HepG2 (cell line): Measurements from ENCODE around the gene GUCY2C. TPM values are rescaled to one million over a fixed set of nuclear protein-coding genes. Genes with fewer than 3 reads are reported as not detected.

Experiments used
- ATAC-seq: fragments of 200-7000 bp; cut with Tn5 transposase; 3 replicates; pipeline ENCODE4 v1.9.1; 2020; ENCODE audit warnings: mild to moderate bottlenecking, moderate library complexity
- BruUV-seq: library from RNA; stranded (reverse); fragments of 400-500 nt; replicated peaks from 2 replicates; lab custom pipeline; 2021; lab: Mats Ljungman, UMichigan
- CTCF ChIA-PET: fragments of 300-600 bp; formaldehyde crosslinking; extraction: SDS; loops from one replicate; lab custom pipeline; 2021; ENCODE audit warnings: low total read pairs, inconsistent platforms, low intra/inter-chr PET ratio; lab: Yijun Ruan, JAX
- POLR2A ChIA-PET: fragments of 350-600 bp; sonication (Branson Sonifier 250); formaldehyde crosslinking; loops from one replicate; lab custom pipeline; 2020; ENCODE audit warnings: antibody characterized with exemption, inconsistent platforms; lab: Yijun Ruan, JAX
- DNase-seq: peaks from one replicate; pipeline ENCODE4 v3.0.0-alpha.2; 2015; ENCODE audit warnings: low spot score
- FAIRE-seq: peaks from 3 replicates; lab custom pipeline; 2011; peaks lifted over from hg19 to GRCh38; lab: Jason Lieb, UNC
- H2AFZ ChIP-seq: one replicate; pipeline ENCODE4 v1.6.1; 2011; ENCODE audit warnings: low read length, inconsistent platforms
- H3K27ac ChIP-seq: fragments of 300-600 bp; 3 replicates; pipeline ENCODE4 v1.8.0; 2011; ENCODE audit warnings: mixed run types, mild to moderate bottlenecking, mixed read lengths, low read length, inconsistent platforms; ENCODE audit not compliant: insufficient read depth; ENCODE audit errors: extremely low read length
- H3K27me3 ChIP-seq, 2 experiments: fragments of 200-600 bp in 1 of 2; 2 replicates in 1 of 2; 3 replicates in 1 of 2; pipeline versions ENCODE4 v1.6.0 to v1.8.0; 2011; ENCODE audit warnings: low read length in 2 of 2, mild to moderate bottlenecking in 2 of 2, moderate library complexity in 2 of 2, inconsistent platforms in 1 of 2; ENCODE audit not compliant: insufficient read depth in 2 of 2, control insufficient read depth in 1 of 2
- H3K36me3 ChIP-seq, 2 experiments: fragments of 200-600 bp in 1 of 2; replicated peaks in 1 of 2; 2 replicates in 1 of 2; 3 replicates in 1 of 2; pipeline versions ENCODE4 v1.5.1 to v1.8.0; 2011; ENCODE audit warnings: low read length in 2 of 2, inconsistent platforms in 1 of 2; ENCODE audit not compliant: insufficient read depth in 2 of 2, control insufficient read depth in 1 of 2
- H3K4me1 ChIP-seq: 2 replicates; pipeline ENCODE4 v1.5.1; 2012; ENCODE audit warnings: low read length, inconsistent platforms; ENCODE audit not compliant: insufficient read depth
- H3K4me2 ChIP-seq: 2 replicates; pipeline ENCODE4 v1.6.0; 2011; ENCODE audit warnings: low read depth, low read length, inconsistent platforms
- H3K4me3 ChIP-seq, 3 experiments: fragments of 200-600 bp in 1 of 3; sonication (generic), shearing (Covaris generic) in 1 of 3; replicated peaks in 1 of 3; 2 replicates each; pipeline ENCODE4 v1.5.1; 2011 to 2016; ENCODE audit warnings: low read length in 3 of 3, inconsistent platforms in 2 of 3, low read depth in 2 of 3, mild to moderate bottlenecking in 2 of 3, control low read depth in 1 of 3, mixed read lengths in 1 of 3; ENCODE audit not compliant: insufficient read depth in 1 of 3
- H3K79me2 ChIP-seq: one replicate; pipeline ENCODE4 v1.6.1; 2011; ENCODE audit warnings: low read length, inconsistent platforms; ENCODE audit not compliant: insufficient read depth
- H3K9ac ChIP-seq: 2 replicates; pipeline ENCODE4 v1.6.0; 2011; ENCODE audit warnings: mild to moderate bottlenecking, low read depth, low read length, inconsistent platforms; ENCODE audit not compliant: insufficient read depth
- H3K9me3 ChIP-seq: 2 replicates; pipeline ENCODE4 v1.5.1; 2012; ENCODE audit warnings: mild to moderate bottlenecking, low read length
- H4K20me1 ChIP-seq: 2 replicates; pipeline ENCODE4 v1.6.0; 2011; ENCODE audit warnings: inconsistent platforms, mild to moderate bottlenecking, low read length, moderate library complexity; ENCODE audit not compliant: insufficient read depth
- ZFX ChIP-seq: sonication (generic); formaldehyde crosslinking; IDR thresholded peaks from 2 replicates; pipeline ENCODE4 v1.4.0; 2020; ENCODE audit warnings: mild to moderate bottlenecking, low read depth, missing genetic modification reagents, moderate library complexity
- WGBS: methylation state at CpG from one replicate; pipeline ENCODE4 v1.1.6; 2017; ENCODE audit warnings: low lambda C conversion rate; 5-methylcytosine and 5-hydroxymethylcytosine counted together
- in situ Hi-C: cut with HindIII; loops from 2 replicates; pipeline ENCODE4 v1.10.0; 2017; ENCODE audit warnings: low pct_unique_long_range_greater_than_20kb; ENCODE audit not compliant: extremely low pct_ligation_motif_present
- intact Hi-C: fragments of 100-400 bp; cut with micrococcal nuclease; formaldehyde crosslinking; loops from one replicate; pipeline ENCODE4 v1.10.0; 2022; ENCODE audit not compliant: unreplicated experiment
- polyA plus RNA-seq, 8 experiments: library from polyadenylated mRNA; depleted of rRNA in 3 of 8; stranded (reverse) in 7 of 8; unstranded in 1 of 8; fragments of >200 nt; fragmentation: Illumina TruSeq in 4 of 8; extraction: Trizol in 4 of 8; gene quantifications; 2 replicates each; pipeline versions ENCODE4 v1.2.1 to v1.2.3, GENCODE V29; 2011 to 2016; ENCODE audit warnings: low read depth in 4 of 8, missing spikeins in 1 of 8, mixed read lengths in 1 of 8; ENCODE audit not compliant: insufficient read depth in 1 of 8
- total RNA-seq, 5 experiments: library from RNA; depleted of rRNA; stranded (reverse); fragments of >200 nt; fragmentation: Illumina TruSeq; extraction: Trizol; gene quantifications; 2 replicates each; pipeline ENCODE4 v1.2.3, GENCODE V29; 2016; ENCODE audit warnings: low read depth in 1 of 5
- TF ChIP-seq, protein P1 (sequence below): sonication (generic); formaldehyde crosslinking; IDR thresholded peaks from 2 replicates; pipeline ENCODE4 v1.5.1; 2020; ENCODE audit warnings: mild to moderate bottlenecking, missing genetic modification reagents, moderate library complexity
- TF ChIP-seq, protein P2 (sequence below): fragments of 450-650 bp; IDR thresholded peaks from 2 replicates; pipeline ENCODE4 v1.6.1; 2017

GUCY2C gene
- total and polyA plus RNA-seq, 2 of the 13 experiments (the other 11 are each of a cell fraction or from before 2014, with no cell fraction given): not detected

DNA sequence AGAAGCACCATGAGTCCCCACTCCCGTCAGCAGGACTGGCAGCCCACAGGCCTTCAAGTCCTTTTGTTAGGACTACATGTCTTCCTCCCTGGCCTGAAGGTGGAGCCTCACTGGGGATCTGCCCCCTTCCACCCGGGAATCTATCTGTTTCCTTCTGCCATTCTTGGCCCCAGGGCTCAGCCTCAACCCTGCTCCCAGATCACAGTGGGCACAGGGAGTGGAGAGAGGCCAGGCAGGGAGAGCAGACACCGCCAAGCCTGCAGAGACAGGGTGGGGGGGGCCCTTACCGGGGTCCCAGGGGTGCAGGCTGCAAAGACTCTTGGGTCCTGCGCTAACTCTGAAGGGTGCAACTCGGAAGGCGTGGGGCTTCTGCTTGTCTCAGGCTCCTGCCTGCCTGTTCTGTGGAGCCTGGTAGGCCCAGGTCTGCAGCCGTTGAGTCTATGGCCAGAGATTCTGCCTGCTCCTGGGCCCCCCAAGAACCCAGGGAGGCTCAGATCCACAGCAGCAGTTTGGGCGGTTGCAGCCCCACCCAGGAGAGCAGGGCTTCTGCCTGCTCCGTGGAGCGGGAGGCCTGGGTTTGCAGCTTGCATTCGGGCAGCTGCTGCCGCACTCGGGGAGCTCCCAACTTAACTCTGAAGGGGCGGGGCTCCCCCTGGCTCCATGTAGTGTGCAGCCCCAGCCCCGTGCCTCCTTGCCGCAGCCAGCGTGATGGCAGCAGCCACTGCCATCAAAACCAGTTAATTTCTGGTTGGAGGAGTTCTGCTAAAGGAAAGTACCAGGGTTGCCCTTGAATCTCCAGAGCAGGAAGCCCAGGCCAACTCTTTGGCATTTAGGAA lies 107.0 kb downstream of the GUCY2C start:
- FAIRE-seq: no peak
- intact Hi-C loops: no loop called here
- in situ Hi-C loops: no loop called here

More for the DNA sequence above, 107.0 kb downstream of the GUCY2C start:
- H3K9me3 ChIP-seq: no peaks in the 10 kb centered on the region
- peak overlapping the region; percentile 21 for H2AFZ ChIP-seq
- H4K20me1 ChIP-seq: no peaks in the 10 kb centered on the region
- peak overlapping the region in 2 of 3 experiments; percentile 32 to 47; a peak in 3 of 6 replicates for H3K4me3 ChIP-seq
- H3K27me3 ChIP-seq: no peaks in the 10 kb centered on the region
- ChIA-PET CTCF (no interaction called here), POLR2A (no interaction called here)
- ATAC-seq (peak; percentile 88), DNase-seq (no peak)
- no peaks in the 10 kb centered on the region for H3K36me3 ChIP-seq
- H3K4me2 ChIP-seq: peak overlapping the region; percentile 37
- H3K9ac ChIP-seq: no peak overlapping the region
- TF ChIP-seq, protein P1, sequence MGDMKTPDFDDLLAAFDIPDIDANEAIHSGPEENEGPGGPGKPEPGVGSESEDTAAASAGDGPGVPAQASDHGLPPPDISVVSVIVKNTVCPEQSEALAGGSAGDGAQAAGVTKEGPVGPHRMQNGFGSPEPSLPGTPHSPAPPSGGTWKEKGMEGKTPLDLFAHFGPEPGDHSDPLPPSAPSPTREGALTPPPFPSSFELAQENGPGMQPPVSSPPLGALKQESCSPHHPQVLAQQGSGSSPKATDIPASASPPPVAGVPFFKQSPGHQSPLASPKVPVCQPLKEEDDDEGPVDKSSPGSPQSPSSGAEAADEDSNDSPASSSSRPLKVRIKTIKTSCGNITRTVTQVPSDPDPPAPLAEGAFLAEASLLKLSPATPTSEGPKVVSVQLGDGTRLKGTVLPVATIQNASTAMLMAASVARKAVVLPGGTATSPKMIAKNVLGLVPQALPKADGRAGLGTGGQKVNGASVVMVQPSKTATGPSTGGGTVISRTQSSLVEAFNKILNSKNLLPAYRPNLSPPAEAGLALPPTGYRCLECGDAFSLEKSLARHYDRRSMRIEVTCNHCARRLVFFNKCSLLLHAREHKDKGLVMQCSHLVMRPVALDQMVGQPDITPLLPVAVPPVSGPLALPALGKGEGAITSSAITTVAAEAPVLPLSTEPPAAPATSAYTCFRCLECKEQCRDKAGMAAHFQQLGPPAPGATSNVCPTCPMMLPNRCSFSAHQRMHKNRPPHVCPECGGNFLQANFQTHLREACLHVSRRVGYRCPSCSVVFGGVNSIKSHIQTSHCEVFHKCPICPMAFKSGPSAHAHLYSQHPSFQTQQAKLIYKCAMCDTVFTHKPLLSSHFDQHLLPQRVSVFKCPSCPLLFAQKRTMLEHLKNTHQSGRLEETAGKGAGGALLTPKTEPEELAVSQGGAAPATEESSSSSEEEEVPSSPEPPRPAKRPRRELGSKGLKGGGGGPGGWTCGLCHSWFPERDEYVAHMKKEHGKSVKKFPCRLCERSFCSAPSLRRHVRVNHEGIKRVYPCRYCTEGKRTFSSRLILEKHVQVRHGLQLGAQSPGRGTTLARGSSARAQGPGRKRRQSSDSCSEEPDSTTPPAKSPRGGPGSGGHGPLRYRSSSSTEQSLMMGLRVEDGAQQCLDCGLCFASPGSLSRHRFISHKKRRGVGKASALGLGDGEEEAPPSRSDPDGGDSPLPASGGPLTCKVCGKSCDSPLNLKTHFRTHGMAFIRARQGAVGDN: peak; percentile 25; the same call in 1 of the 2 replicates
- TF ChIP-seq ZFX (CRISPR knock-in tag): 0 out of 2 replicates have a peak, but pooled peaks have one; percentile 22
- TF ChIP-seq, protein P2, sequence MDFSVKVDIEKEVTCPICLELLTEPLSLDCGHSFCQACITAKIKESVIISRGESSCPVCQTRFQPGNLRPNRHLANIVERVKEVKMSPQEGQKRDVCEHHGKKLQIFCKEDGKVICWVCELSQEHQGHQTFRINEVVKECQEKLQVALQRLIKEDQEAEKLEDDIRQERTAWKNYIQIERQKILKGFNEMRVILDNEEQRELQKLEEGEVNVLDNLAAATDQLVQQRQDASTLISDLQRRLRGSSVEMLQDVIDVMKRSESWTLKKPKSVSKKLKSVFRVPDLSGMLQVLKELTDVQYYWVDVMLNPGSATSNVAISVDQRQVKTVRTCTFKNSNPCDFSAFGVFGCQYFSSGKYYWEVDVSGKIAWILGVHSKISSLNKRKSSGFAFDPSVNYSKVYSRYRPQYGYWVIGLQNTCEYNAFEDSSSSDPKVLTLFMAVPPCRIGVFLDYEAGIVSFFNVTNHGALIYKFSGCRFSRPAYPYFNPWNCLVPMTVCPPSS: no peak
- no peaks in the 10 kb centered on the region for H3K79me2 ChIP-seq
- BruUV-seq: no TSS peak
- H3K27ac ChIP-seq: no peak overlapping the region
- WGBS: 17% methylated on average over 5 of the region's 18 CpGs
- no peaks in the 10 kb centered on the region for H3K4me1 ChIP-seq
